C4-2B (cell line): ENCODE results near the gene UBN1.

Experiments
- ZFX ChIP-seq: fragments of 450-650 bp; IDR thresholded peaks from 2 replicates; pipeline ENCODE4 v1.6.1; 2017
- TF ChIP-seq, protein P1 (sequence below): fragments of 450-650 bp; conservative IDR thresholded peaks from 2 replicates; pipeline ENCODE4 v1.5.1; 2017; ENCODE audit warnings: mild to moderate bottlenecking

DNA sequence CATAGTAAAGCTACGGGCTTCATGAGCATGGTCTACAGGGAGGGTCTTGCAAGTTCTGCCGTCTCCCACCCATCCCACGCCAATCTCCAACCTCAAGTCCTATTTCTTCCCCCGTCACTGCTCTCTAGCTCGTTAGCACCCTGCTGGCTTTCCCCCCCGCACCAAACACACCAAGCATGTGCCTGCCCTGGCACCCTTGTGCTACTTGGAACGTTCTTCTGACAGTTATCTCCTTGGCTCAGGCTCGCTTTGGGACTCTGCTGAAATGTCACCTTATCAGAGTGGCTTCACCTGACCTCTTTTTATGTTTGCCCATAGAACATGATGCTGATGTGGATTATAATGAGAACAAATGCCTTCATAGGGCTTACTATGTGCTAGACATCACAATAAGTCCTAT, 22.1 kb upstream of the UBN1 start:
- TF ChIP-seq, protein P1, sequence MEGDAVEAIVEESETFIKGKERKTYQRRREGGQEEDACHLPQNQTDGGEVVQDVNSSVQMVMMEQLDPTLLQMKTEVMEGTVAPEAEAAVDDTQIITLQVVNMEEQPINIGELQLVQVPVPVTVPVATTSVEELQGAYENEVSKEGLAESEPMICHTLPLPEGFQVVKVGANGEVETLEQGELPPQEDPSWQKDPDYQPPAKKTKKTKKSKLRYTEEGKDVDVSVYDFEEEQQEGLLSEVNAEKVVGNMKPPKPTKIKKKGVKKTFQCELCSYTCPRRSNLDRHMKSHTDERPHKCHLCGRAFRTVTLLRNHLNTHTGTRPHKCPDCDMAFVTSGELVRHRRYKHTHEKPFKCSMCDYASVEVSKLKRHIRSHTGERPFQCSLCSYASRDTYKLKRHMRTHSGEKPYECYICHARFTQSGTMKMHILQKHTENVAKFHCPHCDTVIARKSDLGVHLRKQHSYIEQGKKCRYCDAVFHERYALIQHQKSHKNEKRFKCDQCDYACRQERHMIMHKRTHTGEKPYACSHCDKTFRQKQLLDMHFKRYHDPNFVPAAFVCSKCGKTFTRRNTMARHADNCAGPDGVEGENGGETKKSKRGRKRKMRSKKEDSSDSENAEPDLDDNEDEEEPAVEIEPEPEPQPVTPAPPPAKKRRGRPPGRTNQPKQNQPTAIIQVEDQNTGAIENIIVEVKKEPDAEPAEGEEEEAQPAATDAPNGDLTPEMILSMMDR, result no peak
- no peak for TF ChIP-seq ZFX
